DMS 273 (cell line): ENCODE results near the gene VMO1.
"Not testable (repeated sequence)": the region's sequence is repeated elsewhere in the genome, so short reads cannot be mapped to it uniquely, and the experiment has no call there.

Experiments used
- DNase-seq: peaks from one replicate; lab custom pipeline; 2025; ENCODE audit not compliant: unreplicated experiment; lab: John Stamatoyannopoulos, UW

VMO1 gene

GRCh38 chr17:4786106-4786511 is at the start of gene VMO1:
VMO1 (minus strand) TSS chr17:4786364; CDS start chr17:4786352, 12 bp downstream.
- DNase-seq: peak; percentile 16

GRCh38 chr17:4834681-4835020 is 48.5 kb upstream of the VMO1 start:
- DNase-seq: no peak

- peak; percentile 46 for DNase-seq
Observed at GRCh38 chr17:4833941-4834680, 47.9 kb upstream of the VMO1 start.

GRCh38 chr17:4833178-4833940 is 47.2 kb upstream of the VMO1 start, which contains the start of gene MINK1:
MINK1 (plus strand) TSS chr17:4833340; CDS start chr17:4833584, 244 bp downstream.
- peak; percentile 96 for DNase-seq

- DNase-seq: not testable (repeated sequence)
Observed at GRCh38 chr17:4832829-4833177, 46.6 kb upstream of the VMO1 start.

GRCh38 chr17:4827399-4827798 is 41.2 kb upstream of the VMO1 start:
- DNase-seq: no peak

- DNase-seq: no peak
Observed at GRCh38 chr17:4823373-4824089, 37.4 kb upstream of the VMO1 start.

- no peak for DNase-seq
Observed at GRCh38 chr17:4822835-4823234, 36.7 kb upstream of the VMO1 start.

- no peak for DNase-seq
Observed at GRCh38 chr17:4818276-4818675, 32.1 kb upstream of the VMO1 start.

GRCh38 chr17:4816826-4817225 is 30.7 kb upstream of the VMO1 start:
- DNase-seq: no peak

- DNase-seq: no peak
Observed at GRCh38 chr17:4815043-4815675, 29.0 kb upstream of the VMO1 start.

- DNase-seq: no peak
Observed at GRCh38 chr17:4812690-4813089, 26.5 kb upstream of the VMO1 start.

GRCh38 chr17:4811471-4811870 is 25.3 kb upstream of the VMO1 start:
- no peak for DNase-seq

- DNase-seq: no peak
Observed at GRCh38 chr17:4810696-4811290, 24.6 kb upstream of the VMO1 start.

- DNase-seq: peak; percentile 59
Observed at GRCh38 chr17:4808378-4808767, 22.2 kb upstream of the VMO1 start.

- DNase-seq: no peak
Observed at GRCh38 chr17:4807605-4808377, 21.6 kb upstream of the VMO1 start.

GRCh38 chr17:4806777-4807604 is 20.8 kb upstream of the VMO1 start, which contains the start of gene PLD2:
PLD2 (plus strand) TSS chr17:4807152; CDS start chr17:4807773, 621 bp downstream.
- peak; percentile 92 for DNase-seq

- DNase-seq: peak; percentile 67
Observed at GRCh38 chr17:4806456-4806776, 20.3 kb upstream of the VMO1 start.

GRCh38 chr17:4802228-4802627 is 16.1 kb upstream of the VMO1 start, which contains the start of gene C17orf114:
C17orf114 (minus strand) TSS chr17:4802328.
- no peak for DNase-seq
